B cell (primary cell): ENCODE data around the gene FBN1. TPM values are rescaled to one million over a fixed set of nuclear protein-coding genes. Genes with fewer than 3 reads are reported as not detected.

Experiments
- ATAC-seq: fragments of 200-7000 bp; cut with Tn5 transposase; one replicate; pipeline ENCODE4 v1.10.0; 2021; ENCODE audit warnings: low read depth, mild to moderate bottlenecking, moderate number of reproducible peaks, moderate library complexity
- CTCF ChIA-PET: fragments of 350-600 bp; sonication (Branson Sonifier 250); formaldehyde crosslinking; loops from one replicate; lab custom pipeline; 2021; ENCODE audit warnings: antibody characterized with exemption, inconsistent platforms; lab: Charles Lee
- POLR2A ChIA-PET: fragments of 350-600 bp; sonication (Branson Sonifier 250); formaldehyde crosslinking; loops from one replicate; lab custom pipeline; 2021; ENCODE audit warnings: antibody characterized with exemption; lab: Charles Lee
- DNase-seq: peaks from one replicate; pipeline ENCODE4 v3.0.0; 2013
- H2AFZ ChIP-seq: 2 replicates; pipeline ENCODE4 v1.6.1; 2012; ENCODE audit warnings: mild to moderate bottlenecking, low read depth, low read length; ENCODE audit not compliant: insufficient read depth, poor library complexity, severe bottlenecking
- H3K27ac ChIP-seq, 2 donors: 1 replicate in 1 of 2; 2 replicates in 1 of 2; pipeline ENCODE4 v1.5.1; 2012 to 2013; ENCODE audit warnings: low read length in 2 of 2, mild to moderate bottlenecking in 2 of 2, moderate library complexity in 1 of 2
- H3K27me3 ChIP-seq, 4 experiments: fragments of 200-600 bp in 1 of 4; sonication (generic) in 1 of 4; replicated peaks in 1 of 4; 1 replicate in 2 of 4; 2 replicates in 2 of 4; pipeline versions ENCODE4 v1.6.1 to v1.7.0; 2013 to 2016; ENCODE audit warnings: low read length in 3 of 4, mild to moderate bottlenecking in 2 of 4, mixed read lengths in 1 of 4, moderate library complexity in 1 of 4; ENCODE audit not compliant: insufficient read depth in 4 of 4, control insufficient read depth in 3 of 4; ENCODE audit errors: control extremely low read depth in 1 of 4
- H3K36me3 ChIP-seq, 2 experiments: replicated peaks in 1 of 2; 1 replicate in 1 of 2; 2 replicates in 1 of 2; pipeline versions ENCODE4 v1.6.1 to v1.7.1; 2013; ENCODE audit warnings: low read length in 1 of 2; ENCODE audit not compliant: insufficient read depth in 2 of 2, control insufficient read depth in 1 of 2; ENCODE audit errors: control extremely low read depth in 1 of 2, extremely low read depth in 1 of 2
- H3K4me1 ChIP-seq, 2 donors: fragments of 200-600 bp in 1 of 2; sonication (generic) in 1 of 2; 1 replicate in 1 of 2; 2 replicates in 1 of 2; pipeline versions ENCODE4 v1.5.1 to v1.6.1; 2013 to 2017; ENCODE audit warnings: low read length in 2 of 2; ENCODE audit not compliant: control insufficient read depth in 2 of 2, insufficient read depth in 2 of 2
- H3K4me2 ChIP-seq: replicated peaks from 2 replicates; pipeline ENCODE3; 2012; ENCODE audit warnings: mild to moderate bottlenecking, low read depth, low read length; ENCODE audit not compliant: poor library complexity, severe bottlenecking
- H3K4me3 ChIP-seq, 5 experiments: fragments of 200-600 bp in 1 of 5; sonication (generic) in 1 of 5; 1 replicate in 3 of 5; 2 replicates in 2 of 5; pipeline versions ENCODE4 v1.5.1 to v1.7.0; 2011 to 2016; ENCODE audit warnings: low read length in 4 of 5, mild to moderate bottlenecking in 4 of 5, low read depth in 2 of 5, control low read depth in 1 of 5, moderate library complexity in 1 of 5; ENCODE audit not compliant: insufficient read depth in 1 of 5; ENCODE audit errors: control extremely low read depth in 1 of 5, extremely low read depth in 1 of 5
- H3K79me2 ChIP-seq: fragments of 200-600 bp; sonication (generic); one replicate; pipeline ENCODE4 v1.6.0; 2016; ENCODE audit warnings: low read length; ENCODE audit not compliant: control insufficient read depth, insufficient read depth
- H3K9ac ChIP-seq: fragments of 200-600 bp; sonication (generic); 2 replicates; pipeline ENCODE4 v1.6.1; 2017; ENCODE audit warnings: mild to moderate bottlenecking, low read length, moderate library complexity
- H3K9me3 ChIP-seq, 3 donors: one replicate each; pipeline versions ENCODE4 v1.6.1 to v1.7.1; 2013; ENCODE audit warnings: low read length in 2 of 3; ENCODE audit not compliant: control insufficient read depth in 2 of 3, insufficient read depth in 1 of 3; ENCODE audit errors: control extremely low read depth in 1 of 3
- H4K20me1 ChIP-seq: 2 replicates; pipeline ENCODE4 v1.6.0; 2012; ENCODE audit warnings: mild to moderate bottlenecking, low read length; ENCODE audit not compliant: insufficient read depth, control insufficient read depth, poor library complexity, severe bottlenecking
- H3K27ac Mint-ChIP-seq: one replicate; pipeline ENCODE4 v1.8.0; 2021; ENCODE audit warnings: mixed read lengths
- H3K27me3 Mint-ChIP-seq: one replicate; pipeline ENCODE4 v1.8.0; 2021; ENCODE audit warnings: mixed read lengths
- H3K4me1 Mint-ChIP-seq: one replicate; pipeline ENCODE4 v1.8.0; 2021; ENCODE audit warnings: mixed read lengths
- H3K4me3 Mint-ChIP-seq: one replicate; pipeline ENCODE4 v1.8.0; 2021; ENCODE audit warnings: mixed read lengths
- H3K9me3 Mint-ChIP-seq: one replicate; pipeline ENCODE4 v1.8.0; 2022; ENCODE audit warnings: mixed read lengths; ENCODE audit not compliant: insufficient read depth
- EZH2 ChIP-seq: IDR thresholded peaks from 2 replicates; pipeline ENCODE4 v1.6.1; 2012; ENCODE audit warnings: borderline replicate concordance, low read depth, mild to moderate bottlenecking, moderate library complexity, low read length; ENCODE audit not compliant: insufficient read depth, poor library complexity, severe bottlenecking
- WGBS: methylation state at CpG from one replicate; pipeline ENCODE4 v1.1.5; 2013; ENCODE audit warnings: missing lambda C conversion rate; ENCODE audit not compliant: insufficient coverage; 5-methylcytosine and 5-hydroxymethylcytosine counted together
- intact Hi-C: fragments of 100-400 bp; cut with micrococcal nuclease; formaldehyde crosslinking; loops from one replicate; pipeline ENCODE4 v1.10.0; 2022
- polyA plus RNA-seq: library from polyadenylated mRNA; depleted of rRNA; stranded (reverse); fragments of >200 nt; gene quantifications from 2 replicates; pipeline ENCODE4 v1.2.3, GENCODE V29; 2012
- total RNA-seq, 2 donors: library from RNA; stranded (reverse); fragments of 120-200 nt in 1 of 2; gene quantifications; 1 replicate in 1 of 2; 2 replicates in 1 of 2; pipeline versions ENCODE4 v1.2.3 to v1.2.4, GENCODE V29; 2013 to 2022
- TF ChIP-seq, protein P1 (sequence below): fragments of 200-600 bp; IDR thresholded peaks from one replicate; pipeline ENCODE4 v1.8.0; 2022; ENCODE audit warnings: antibody characterized with exemption, mild to moderate bottlenecking

The FBN1 gene
- total and polyA plus RNA-seq, 2 donors (not counting 1 experiment from before 2014, with no cell fraction given), result 0.15 to 0.25 TPM

- DNase-seq (peak; percentile 26), ATAC-seq (no peak)
- Histone ChIP-seq H3K27ac (no peak overlapping the region), H3K36me3 (no peaks in the 10 kb centered on the region), H2AFZ (peak overlapping the region; percentile 49), H3K4me3 (peak overlapping the region in 4 of 5 experiments; percentile 15 to 39 (median 27)), H3K4me2 (peak overlapping the region; percentile 65), H3K4me1 (peaks cover 5 to 9% of the 10 kb centered on the region in 2 donors), H3K27me3 (peaks cover 0 to 20% (median 9%) of the 10 kb centered on the region in 4 experiments), H3K9ac (peak overlapping the region; percentile 39), H4K20me1 (no peaks in the 10 kb centered on the region), H3K9me3 (no peaks in the 10 kb centered on the region), H3K79me2 (no peaks in the 10 kb centered on the region)
- no peak overlapping the region for H3K27ac Mint-ChIP-seq
- TF ChIP-seq, protein P1, sequence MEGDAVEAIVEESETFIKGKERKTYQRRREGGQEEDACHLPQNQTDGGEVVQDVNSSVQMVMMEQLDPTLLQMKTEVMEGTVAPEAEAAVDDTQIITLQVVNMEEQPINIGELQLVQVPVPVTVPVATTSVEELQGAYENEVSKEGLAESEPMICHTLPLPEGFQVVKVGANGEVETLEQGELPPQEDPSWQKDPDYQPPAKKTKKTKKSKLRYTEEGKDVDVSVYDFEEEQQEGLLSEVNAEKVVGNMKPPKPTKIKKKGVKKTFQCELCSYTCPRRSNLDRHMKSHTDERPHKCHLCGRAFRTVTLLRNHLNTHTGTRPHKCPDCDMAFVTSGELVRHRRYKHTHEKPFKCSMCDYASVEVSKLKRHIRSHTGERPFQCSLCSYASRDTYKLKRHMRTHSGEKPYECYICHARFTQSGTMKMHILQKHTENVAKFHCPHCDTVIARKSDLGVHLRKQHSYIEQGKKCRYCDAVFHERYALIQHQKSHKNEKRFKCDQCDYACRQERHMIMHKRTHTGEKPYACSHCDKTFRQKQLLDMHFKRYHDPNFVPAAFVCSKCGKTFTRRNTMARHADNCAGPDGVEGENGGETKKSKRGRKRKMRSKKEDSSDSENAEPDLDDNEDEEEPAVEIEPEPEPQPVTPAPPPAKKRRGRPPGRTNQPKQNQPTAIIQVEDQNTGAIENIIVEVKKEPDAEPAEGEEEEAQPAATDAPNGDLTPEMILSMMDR, result no peak
- no peak for TF ChIP-seq EZH2
- WGBS, result under 1% methylated on average over 79 of the region's 79 CpGs
- intact Hi-C loops, result no loop called here
- H3K9me3 Mint-ChIP-seq, result no peaks in the 10 kb centered on the region
- peaks cover 33% of the 10 kb centered on the region for H3K27me3 Mint-ChIP-seq
- CTCF ChIA-PET, result no interaction called here
- POLR2A ChIA-PET, result no interaction called here
- H3K4me3 Mint-ChIP-seq, result peak overlapping the region; percentile 10
- H3K4me1 Mint-ChIP-seq, result peaks cover 6% of the 10 kb centered on the region
Measured at GRCh38 chr15:48644827-48645557, 517 bp downstream of the FBN1 start.

- Mint-ChIP-seq H3K27ac (no peak overlapping the region), H3K27me3 (peaks cover 33% of the 10 kb centered on the region), H3K9me3 (no peaks in the 10 kb centered on the region), H3K4me3 (peak overlapping the region; percentile 44), H3K4me1 (peaks cover 6% of the 10 kb centered on the region)
- Histone ChIP-seq H4K20me1 (no peaks in the 10 kb centered on the region), H3K27ac (no peak overlapping the region), H3K4me3 (no peak overlapping the region), H3K4me2 (peak overlapping the region; percentile 65), H2AFZ (no peak overlapping the region), H3K79me2 (no peaks in the 10 kb centered on the region), H3K36me3 (no peaks in the 10 kb centered on the region), H3K9me3 (no peaks in the 10 kb centered on the region), H3K27me3 (peaks cover 0 to 20% (median 9%) of the 10 kb centered on the region in 4 experiments), H3K4me1 (peaks cover 5 to 9% of the 10 kb centered on the region in 2 donors), H3K9ac (no peak overlapping the region)
- TF ChIP-seq EZH2, result no peak
- TF ChIP-seq, protein P1, result no peak
- ATAC-seq (no peak), DNase-seq (no peak)
- 2% methylated on average over 26 of the region's 26 CpGs for WGBS
- POLR2A ChIA-PET, result no interaction called here
- intact Hi-C loops, result no loop called here
- CTCF ChIA-PET, result no interaction called here
Measured at GRCh38 chr15:48644467-48644826, 1.1 kb downstream of the FBN1 start.
